Stomach (tissue), 4 donors: ENCODE measurements around the gene RPS6KL1.

Source experiments
- CTCF ChIP-seq, 7 experiments: fragments of 450-650 bp in 4 of 7; fragments of 200-600 bp in 3 of 7; sonication (generic) in 3 of 7; IDR thresholded peaks; one replicate each; pipeline ENCODE4 v1.5.1; 2016 to 2019; ENCODE audit warnings: antibody characterized with exemption in 7 of 7, control low read depth in 2 of 7, mild to moderate bottlenecking in 1 of 7
- POLR2AphosphoS5 ChIP-seq, 3 donors: sonication (generic); formaldehyde crosslinking; IDR thresholded peaks; one replicate each; pipeline ENCODE4 v1.6.1; 2016; ENCODE audit warnings: antibody characterized with exemption in 3 of 3

DNA sequence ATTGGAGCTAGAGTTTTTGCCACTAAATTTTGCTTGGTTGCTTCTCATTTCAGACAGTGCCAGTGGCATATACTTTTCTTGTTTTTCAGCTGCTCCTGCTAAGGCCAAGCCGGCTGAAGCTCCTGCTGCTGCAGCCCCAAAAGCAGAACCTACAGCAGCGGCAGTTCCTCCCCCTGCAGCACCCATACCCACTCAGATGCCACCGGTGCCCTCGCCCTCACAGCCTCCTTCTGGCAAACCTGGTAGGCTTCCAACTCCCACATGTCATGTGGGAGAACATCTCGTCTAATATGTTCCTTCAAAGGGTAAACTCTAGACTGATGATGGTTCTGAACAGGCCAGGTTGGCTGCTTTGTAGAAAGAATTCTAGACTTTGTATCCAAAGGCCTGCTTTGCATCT is 30.3 kb downstream of the RPS6KL1 start:
- TF ChIP-seq CTCF (IDR thresholded peaks at IDR 0.05) (no peak), POLR2AphosphoS5 (IDR thresholded peaks at IDR 0.05) (no peak)
